NCI-H748 (cell line): ENCODE results near the gene TMX3.

Experiments used
- DNase-seq: peaks from one replicate; lab custom pipeline; 2025; ENCODE audit not compliant: unreplicated experiment; lab: John Stamatoyannopoulos, UW

The TMX3 gene, protein sequence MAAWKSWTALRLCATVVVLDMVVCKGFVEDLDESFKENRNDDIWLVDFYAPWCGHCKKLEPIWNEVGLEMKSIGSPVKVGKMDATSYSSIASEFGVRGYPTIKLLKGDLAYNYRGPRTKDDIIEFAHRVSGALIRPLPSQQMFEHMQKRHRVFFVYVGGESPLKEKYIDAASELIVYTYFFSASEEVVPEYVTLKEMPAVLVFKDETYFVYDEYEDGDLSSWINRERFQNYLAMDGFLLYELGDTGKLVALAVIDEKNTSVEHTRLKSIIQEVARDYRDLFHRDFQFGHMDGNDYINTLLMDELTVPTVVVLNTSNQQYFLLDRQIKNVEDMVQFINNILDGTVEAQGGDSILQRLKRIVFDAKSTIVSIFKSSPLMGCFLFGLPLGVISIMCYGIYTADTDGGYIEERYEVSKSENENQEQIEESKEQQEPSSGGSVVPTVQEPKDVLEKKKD

DNA sequence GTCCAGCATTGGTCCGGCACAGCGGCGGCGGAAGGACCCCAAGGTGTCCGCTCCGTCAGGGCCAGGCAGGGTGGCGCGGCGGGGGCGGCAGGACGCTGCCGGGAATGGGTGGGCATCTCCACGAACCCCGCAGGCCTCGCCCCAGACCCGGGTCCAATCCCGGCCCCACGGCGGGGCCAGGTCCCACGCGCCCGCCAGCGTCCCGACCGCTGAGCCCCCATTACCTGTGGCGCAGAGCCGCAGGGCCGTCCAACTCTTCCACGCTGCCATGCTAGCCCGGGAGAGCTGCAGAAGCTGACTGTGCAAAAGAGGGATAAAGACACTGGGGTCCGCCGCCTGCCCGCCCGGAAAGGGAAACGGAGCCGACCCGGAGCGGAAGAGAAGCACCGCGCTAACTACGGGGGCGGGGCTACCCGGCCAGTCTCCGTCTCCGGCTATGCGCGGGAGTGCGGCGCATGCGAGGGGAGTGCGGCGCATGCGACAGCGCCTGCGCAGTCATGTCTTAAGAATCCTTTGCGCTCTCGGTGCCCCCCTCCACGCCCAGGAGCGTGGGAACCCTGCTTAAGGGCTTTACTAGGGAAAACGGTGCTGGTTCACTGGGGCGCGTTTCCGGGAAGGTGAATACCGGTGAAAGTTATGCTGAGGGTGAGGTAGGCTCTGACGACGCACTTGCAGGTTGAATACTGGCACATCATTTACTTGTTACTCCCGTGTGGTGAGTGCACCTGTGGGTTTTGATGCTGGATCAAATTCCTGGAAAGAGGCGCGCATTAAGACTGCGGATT, at the start of gene TMX3:
TMX3 (minus strand) TSS at position 397 of the 785 bp plus-strand sequence; CDS start at position 270, 127 bp downstream.
- peak; percentile 99 for DNase-seq

DNA sequence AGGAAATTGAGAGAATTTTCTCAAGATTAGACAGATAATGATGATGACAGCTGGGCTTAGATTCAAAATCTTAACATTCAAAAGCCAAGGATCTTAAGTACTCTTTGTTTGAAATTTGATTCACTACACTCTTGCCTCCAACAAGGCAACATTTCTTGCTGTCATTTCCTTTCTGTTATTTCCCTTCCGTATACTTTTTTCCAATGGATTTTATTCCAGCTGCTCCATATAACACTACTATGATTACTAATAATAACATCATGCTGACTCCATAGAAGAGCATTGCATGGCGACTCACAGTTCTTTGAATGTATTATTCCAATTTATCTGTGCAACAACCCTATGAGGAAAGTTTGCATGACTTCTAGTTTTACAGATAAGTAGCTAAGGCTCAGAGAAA, 49.1 kb upstream of the TMX3 start:
- DNase-seq: no peak

DNA sequence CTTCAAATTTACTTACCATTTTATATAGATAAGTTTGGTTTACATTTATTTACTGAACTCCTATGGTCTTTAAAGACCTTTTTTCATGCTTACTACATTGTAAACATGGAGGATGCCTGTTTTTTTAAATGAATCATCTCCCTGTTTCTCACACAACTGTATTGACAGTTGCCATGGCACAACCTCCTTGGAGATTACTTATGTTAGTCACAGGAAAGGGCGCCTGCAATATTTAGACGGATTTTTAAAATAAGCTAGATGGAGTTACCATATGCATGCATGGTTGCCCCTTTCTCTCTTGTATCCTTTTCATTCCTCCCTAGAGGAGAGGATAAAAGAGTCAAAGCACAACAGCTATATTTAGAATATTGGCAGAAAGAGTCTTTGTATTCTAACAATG, 48.2 kb upstream of the TMX3 start:
- DNase-seq: no peak

DNA sequence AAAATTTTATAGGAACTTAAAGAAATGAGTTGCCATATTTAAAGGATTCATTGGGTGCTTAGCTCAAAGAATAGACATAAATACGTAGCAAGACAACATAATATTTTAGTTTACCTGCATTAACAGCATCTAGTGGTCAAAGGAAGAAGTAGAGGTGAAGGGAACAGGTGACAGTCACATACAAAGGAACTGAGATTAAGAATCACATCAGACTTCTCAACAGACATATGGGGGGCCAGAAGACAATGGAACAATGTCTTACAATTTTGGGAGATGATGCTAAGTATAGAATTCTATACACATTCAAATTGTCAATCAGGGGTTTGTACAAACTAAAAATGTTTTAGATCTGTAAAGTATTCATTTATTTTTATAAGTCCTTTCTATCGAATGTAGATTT, 44.4 kb upstream of the TMX3 start:
- no peak for DNase-seq

DNA sequence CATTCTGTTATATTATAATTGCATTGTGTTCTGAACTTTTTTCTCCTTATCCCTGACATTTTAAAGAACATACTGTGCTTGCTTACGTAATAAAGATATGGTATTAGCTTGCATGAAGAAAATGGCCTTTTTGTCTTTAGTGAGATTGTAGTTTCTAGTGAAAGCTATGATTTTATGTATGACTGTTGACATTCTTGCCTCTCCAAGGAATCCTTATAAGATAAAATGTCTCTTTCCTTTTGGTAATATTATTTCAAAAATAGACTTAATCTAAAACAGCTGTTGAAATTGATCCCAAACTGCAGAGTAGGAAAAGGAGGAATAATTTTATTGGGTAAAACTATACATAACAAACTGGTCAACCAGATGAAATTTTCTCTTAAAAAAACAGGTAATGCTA, 42.2 kb upstream of the TMX3 start:
- DNase-seq: no peak

DNA sequence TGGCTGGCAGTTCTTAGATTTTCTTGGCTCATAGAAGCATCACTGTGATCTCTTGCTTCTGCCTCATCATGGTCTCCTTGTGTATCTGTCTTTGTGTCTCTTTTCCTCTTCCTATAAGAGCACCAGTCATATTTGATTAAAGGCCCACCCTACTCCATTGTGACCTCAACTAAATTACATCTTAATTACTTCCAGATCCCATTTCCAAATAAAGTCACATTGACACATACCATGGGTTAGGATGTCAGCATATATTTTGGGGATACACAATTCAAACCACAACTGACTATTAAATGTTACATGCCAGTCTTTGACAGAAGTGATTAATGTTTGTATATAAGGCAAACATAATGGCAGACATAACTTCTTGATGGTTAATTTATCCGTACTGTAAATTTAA, 27.3 kb upstream of the TMX3 start:
- peak; percentile 28 for DNase-seq

DNA sequence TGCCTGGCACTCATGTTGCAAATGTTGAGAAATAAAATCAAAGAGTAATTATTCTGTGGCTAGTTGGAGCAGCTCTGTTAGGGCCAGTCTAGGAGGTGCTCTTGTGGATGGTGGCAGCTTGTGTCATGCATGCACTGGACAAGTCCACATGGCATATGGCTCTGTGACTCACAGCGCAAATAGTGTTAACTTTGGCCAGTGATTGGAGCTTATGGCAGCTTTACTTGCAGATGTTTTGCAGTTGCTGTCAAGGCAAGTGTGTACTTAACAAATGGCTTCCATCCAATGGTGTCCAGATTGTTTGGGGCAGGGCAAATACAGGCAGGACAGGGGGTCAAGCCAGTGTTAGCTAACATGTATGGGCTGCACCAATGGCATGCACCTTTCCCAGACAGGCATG, 26.1 kb upstream of the TMX3 start:
- no peak for DNase-seq

DNA sequence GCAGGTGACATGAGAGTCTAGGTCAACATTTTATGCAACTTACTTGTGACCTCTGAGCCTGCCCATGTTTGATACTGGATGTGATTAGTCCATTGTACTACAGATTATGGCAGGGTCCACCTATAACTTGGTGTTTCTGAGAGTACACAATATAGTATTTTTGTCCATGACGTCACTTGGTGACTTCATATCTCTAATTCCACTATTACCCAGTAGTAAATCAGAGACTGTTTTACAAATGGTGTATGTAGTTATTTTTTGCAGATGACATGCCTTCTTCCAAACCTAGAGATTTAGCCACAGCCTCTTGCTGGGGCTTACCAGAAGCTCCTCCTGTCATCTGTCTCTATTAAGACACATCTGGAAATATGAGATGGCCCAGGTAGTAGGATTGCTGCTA, 24.6 kb upstream of the TMX3 start:
- no peak for DNase-seq

DNA sequence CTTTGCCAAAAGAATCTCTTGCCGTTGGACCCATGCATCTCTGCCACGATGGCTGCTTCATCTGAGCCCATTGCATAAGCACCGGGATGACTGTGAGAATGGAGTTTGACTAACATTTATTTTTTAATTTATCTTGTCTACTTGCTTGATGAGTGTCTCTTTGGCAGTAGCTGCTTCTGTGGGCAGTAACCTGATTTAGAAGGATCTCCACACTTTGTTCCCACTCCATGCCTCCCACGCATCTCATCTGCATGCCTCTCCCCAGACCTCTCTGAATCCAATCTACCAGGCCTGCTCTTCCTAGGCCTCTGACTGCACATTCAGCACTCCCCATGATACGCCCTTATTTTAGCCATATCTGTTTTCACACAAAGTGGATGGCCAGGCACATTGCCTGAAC, 23.7 kb upstream of the TMX3 start:
- DNase-seq: no peak

DNA sequence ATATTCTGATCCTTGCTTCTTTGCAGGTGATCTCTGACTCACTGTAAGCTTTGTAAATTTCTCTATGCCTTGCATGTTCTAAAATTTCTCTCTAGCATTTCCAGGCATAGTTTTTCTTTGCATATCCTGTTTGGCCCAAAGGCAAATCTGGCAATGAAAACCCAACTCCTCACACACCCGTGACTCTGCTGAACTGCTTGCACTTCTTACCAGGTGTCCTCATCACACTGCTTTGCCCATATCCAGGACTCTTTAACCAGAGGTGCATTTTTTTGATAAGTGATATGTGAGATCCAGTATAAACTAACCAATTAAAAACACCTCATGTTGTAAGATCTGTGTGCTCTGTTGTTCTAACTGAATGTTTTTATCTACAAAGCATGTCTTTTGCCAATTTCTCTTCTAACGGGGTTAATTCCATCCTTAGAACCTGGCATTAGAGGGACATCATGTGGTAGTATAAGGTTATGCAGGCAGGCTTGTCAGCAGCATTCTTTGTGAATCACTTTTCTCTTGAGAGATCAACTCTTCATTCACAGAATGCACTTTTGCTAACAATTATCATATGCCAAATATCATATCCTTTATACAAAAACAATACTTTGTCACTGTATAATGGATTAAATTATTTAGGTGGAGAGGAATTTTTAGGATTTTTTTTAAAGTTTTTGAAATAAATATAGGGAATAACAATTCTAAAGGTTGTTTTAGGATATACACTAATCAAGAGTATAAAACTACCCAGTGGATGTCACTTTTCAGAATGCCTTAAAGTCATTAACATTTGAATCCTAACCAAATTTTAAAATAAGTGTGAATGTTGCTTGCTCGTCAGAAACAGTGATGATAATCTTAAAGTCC, 20.8 kb upstream of the TMX3 start:
- DNase-seq: peak; percentile 62

DNA sequence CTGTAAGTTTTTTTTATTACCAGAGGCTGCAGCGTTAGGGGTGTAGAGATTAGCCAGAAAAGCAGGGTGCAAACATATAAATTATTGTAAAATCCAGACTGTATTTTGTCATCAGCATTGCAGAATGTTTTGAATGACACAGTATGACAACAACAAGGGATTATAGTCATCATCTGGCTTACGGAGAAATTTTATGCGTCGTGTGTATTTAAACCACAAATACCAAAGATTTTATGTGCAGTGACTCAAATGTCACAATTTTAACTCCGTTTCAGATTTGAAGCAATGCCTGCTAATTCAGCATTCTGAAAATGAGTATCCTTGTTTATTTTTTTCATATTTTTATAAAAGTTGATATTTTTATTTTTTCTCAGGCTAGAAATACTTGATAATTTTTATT, 19.4 kb upstream of the TMX3 start:
- DNase-seq: no peak

DNA sequence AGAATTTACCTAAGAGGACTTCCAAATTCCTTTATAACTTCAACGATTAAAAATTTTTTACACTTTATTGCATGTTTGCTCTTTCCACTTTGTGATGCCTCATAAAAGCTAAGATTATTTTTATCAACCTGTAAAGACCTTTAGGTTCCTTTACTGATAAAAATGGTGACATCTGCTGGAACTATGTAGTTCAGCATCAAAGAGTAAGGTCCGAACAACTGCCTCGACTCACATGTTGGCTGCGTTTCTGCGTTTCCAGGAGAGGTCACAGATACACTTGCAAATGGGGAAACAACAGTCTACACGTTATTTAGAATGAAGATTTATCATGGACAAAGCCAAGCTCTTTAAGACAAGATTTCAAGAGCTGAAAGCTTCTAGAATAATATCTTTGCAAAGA, 18.8 kb upstream of the TMX3 start:
- DNase-seq: peak; percentile 44

DNA sequence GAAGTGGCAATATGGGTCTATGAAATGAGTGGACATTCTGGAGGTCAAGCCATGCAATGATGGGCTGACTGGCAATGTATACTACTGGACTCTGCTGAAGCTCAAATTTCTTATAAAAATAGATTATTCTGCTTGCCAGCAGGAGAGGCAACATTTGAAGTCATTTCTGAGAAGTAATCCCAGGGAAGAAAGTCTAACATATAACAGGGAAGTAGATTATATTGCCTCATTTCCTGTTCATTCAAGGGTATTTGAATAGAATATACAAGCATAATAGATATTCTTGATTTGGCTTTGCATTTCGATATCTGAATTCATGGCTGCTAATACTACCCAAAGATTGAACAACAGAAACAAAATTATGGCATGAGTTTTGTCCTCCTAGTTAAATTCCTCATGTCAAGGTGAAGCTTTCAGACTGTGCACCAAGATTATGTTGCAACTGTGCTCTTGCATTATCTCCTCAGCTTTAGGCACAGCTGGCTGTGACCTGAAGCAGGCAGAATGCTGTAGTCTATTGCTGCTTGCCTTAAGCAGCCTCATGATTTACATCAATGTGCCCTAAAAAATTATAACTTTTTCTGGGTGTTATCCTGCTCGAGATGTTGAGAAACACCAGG, 13.3 kb upstream of the TMX3 start:
- no peak for DNase-seq

DNA sequence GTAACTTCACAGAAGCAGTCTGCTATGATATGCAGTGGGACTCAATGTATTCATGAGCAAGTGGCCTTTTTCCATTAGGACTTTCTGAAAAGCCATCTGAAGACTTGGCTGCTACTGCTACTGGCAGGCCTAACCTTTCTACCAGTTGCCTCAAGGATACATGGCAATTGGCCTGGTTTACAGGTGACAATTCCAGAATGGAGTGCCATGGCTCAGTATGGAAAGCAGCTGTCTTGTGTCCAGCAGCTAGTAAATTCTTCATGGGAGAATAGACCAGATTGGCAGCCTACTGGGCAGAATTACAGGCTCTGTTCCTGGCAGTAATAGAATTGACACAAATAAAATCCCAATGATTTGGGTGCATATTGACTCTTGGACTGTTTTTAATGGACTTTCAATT, 12.6 kb upstream of the TMX3 start:
- DNase-seq: no peak

DNA sequence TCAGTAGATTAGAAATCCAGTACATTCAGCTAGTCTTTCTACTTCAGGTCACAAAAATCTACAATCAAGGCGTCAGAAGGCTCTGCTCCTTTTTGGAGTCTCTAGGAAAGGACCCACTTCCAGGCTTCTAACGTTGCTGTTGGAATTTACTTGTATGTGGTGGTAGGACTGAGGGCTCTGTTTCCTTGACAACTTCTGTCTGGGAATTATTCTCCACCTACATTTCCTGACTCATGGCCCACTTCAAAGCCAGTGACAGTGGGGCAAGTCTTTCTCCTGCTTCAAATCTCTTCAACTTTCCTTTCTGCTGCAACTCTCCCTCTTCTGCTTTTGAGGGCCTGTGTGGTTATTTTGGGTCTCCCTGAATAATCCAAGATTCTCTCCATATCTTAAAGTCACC, 10.4 kb upstream of the TMX3 start:
- no peak for DNase-seq

DNA sequence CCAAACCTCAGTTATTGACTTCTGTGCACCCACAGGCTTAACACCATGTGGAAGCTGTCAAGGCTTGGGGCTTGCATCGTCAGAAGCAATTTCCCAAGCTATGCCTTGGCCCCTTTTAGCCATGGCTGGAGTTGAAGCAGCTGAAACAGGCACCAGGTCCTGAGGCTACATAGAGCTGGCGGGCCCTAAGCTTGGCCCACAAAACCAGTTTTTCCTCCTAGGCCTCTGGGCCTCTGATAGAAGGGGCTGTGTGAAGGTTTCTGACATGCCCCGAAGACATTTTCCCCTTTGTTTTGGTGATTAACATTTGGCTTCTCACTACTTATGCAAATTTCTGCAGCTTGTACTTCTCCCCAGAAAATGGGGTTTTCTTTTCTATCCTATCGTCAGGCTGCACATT, 9.1 kb upstream of the TMX3 start:
- no peak for DNase-seq

DNA sequence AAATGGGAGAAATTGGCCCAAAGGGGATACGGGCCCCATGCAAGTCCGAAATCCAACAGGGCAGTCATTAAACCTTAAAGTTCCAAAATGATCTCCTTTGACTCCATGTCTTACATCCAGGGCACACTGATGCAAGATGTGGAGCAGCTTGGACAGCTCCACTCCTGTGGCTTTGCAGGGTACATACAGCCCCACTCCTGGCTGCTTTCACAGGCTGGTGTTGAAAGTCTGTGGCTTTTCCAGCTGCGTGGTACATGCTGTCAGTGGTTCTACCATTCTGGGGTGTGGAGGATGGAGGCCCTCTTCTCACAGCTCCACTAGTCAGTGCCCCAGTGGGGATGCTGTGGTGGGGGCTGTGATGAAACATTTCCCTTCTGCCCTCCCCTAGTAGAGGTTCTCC, 8.6 kb upstream of the TMX3 start:
- DNase-seq: no peak

DNA sequence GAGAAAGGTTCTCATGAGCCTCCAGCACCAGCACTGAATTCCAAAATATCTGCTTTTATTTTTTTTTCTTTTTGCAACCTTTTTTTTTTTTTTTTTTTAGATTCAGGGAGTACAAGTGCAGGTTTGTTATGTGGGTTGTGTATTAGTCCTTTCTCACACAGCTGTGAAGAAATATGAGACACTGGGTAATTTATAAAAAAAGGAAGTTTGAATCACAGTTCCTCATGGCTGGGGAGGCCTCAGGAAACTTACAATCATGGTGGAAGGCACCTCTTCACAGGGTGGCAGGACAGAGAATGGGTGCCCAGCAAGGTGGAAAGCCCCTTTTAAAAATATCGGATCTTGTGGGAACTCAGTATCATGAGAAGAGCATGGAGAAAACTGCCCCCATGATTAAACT, 7.9 kb upstream of the TMX3 start:
- DNase-seq: no peak

DNA sequence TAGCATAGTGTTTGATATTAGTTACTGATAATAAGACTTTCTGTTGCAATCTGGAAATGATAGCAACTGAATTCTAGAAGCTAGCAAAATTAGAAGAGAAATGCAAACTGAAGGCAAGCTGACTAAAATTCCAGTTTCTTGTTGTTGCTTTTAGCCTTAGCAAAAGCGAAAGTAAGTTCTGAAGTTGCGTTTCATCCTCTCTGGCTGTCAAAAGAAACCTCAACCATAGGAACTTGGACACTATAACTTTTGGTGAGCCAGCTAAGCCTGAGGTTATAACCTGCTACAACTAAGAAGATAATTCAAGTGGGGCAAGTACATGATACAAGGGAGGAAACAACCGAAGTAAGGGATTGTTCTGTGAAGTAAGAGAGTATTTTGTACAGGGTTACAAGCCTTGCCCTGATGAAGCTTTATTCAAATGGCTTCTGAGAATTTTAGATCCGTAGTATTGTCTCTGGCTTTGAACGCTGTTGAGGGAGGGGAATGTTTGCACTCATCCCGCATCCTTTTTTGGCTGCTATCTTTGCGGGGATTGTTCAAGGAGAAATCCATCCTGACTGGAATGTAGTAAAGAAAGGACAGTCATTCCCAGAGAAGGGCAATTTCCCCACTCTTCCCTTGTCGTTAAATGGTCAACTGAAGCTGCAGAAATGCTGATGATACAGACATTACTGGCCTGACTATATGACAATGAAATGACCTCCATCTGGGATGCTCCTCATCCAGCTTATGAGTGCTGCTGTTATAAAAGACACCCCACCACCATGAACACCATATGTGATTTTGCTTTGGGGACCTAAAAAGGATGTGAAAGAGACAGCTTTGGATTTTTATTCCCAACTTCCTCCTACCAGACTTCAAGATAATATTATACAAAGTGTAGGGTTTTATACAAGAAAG, 7.0 kb upstream of the TMX3 start:
- DNase-seq: no peak

DNA sequence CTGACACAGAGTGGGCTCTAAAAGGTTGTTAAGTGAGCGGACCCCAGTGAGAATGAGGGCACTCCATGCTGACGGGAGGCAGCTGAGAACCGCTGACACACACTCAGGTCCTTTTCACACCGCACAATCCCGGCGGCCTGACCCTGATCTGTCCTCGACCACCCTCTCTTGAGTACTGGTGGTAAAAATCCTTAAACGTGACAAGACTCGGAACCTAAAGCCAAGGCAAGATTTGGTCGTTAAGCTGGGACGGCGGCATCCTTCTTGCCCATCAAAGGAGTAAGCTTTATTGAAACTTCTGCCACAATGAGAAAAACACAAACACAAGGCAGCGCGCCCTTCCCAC, 569 bp downstream of the TMX3 start:
- DNase-seq: peak; percentile 65
